Myocyte (in vitro differentiated cells): ENCODE results near the gene CDK17. TPM values are rescaled to one million over a fixed set of nuclear protein-coding genes. Genes with fewer than 3 reads are reported as not detected.
"Not testable (repeated sequence)": the region's sequence is repeated elsewhere in the genome, so short reads cannot be mapped to it uniquely, and the experiment has no call there.

Experiments
- DNase-seq: peaks from one replicate; pipeline ENCODE4 v3.0.0-alpha.2; 2012; ENCODE audit warnings: low read depth
- total RNA-seq: library from RNA; depleted of rRNA; stranded (reverse); fragments of >200 nt; gene quantifications from 2 replicates; pipeline ENCODE4 v1.2.3, GENCODE V29; 2014

The CDK17 gene
- total RNA-seq, 1 donor from 2014 or later = 73.5 TPM

DNA sequence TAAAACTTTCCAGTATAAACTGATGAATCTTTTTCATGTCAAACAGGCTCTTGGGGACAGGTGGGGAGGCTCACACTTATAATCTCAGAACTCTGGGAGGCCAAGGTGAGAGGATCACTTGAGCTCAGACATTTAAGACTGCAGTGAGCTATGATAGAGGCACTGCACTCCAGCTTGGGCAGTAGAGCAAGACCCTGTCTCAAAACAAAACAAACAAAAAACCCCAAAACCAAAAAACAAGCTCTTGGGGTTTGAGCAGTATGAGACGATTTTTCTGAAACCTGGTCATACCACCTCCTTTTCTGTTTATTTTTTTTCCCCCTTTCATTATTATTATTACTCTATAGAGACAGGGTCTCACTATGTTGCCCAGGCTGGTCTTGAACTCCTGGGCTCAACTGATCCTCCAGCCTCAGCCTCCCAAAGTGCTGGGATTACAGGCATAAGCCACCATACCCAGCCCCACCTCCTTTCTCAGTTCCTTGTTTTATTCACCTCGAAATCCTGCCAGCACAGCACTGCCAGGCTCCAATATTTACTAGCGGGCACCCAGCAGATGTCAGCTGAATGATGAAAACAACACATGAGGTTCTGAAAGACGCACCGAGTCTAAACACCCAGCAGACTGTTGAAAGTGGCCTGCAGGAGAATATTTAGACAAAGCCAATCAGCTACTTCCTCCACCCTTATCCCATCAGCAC lies 19.5 kb upstream of the CDK17 start:
- DNase-seq = no peak

DNA sequence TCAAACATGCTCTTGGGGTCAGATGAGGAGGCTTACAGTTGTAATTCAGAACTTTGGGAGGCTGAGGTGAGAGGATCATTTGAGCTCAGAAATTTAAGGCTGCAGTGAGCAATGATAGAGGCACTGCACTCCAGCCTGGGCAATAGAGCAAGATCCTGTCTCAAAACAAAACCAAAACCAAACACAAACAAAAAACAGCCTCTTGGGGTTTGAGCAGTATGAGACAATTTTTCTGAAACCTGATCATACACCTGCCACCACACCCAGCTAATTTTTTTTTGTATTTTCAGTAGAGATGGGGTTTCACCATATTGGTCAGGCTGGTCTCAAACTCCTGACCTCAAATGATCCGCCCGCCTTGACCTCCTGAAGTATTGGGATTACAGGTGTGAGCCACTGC lies 17.4 kb upstream of the CDK17 start:
- not testable (repeated sequence) for DNase-seq

GRCh38 chr12:96416033-96416799 lies 16.0 kb upstream of the CDK17 start:
- DNase-seq = no peak

DNA sequence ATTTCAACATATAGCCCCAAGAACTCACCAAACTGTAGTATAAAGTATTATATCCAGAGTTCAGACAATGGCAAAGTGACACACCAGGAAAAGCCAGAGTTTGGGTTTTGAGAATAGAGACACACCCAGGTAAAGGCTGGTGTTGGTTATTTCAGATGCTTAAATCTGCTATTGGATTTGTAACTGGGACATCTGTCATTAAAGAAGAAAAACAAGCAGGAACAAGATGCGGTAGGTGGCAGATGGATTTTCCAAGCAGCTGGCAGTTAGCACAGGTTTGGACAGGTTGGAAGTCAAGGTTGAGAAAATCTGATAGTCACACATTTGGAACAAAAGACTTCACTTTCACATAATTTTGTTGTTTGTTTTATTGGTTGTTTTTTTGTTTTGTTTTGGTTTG lies 14.4 kb upstream of the CDK17 start:
- no peak for DNase-seq

- DNase-seq = no peak
Observed at GRCh38 chr12:96412431-96412830, 12.2 kb upstream of the CDK17 start.

GRCh38 chr12:96409731-96410130 lies 9.5 kb upstream of the CDK17 start:
- no peak for DNase-seq

- no peak for DNase-seq
Observed at GRCh38 chr12:96408993-96409392, 8.8 kb upstream of the CDK17 start.

GRCh38 chr12:96407429-96408097 lies 7.3 kb upstream of the CDK17 start:
- DNase-seq = peak; percentile 77

- DNase-seq = no peak
Observed at GRCh38 chr12:96404696-96405095, 4.5 kb upstream of the CDK17 start.

DNA sequence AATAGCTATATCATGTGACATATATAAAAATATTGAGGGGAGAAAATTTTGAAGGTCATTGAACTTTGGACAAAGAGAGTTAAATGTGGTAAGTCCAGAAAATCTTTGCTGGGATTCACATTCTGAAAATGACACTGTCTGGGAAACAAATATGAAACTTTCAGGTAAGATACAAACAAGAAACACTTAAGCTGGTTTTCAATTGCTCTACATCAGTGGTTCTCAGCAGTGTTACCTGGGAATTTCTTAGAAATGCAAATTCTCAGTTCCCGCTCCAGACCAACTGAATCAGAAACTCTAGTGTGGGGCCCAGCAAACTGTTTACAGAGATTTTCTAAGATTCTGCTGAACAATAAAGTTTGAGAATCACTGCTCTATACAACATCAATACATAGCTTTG lies 3.6 kb upstream of the CDK17 start:
- DNase-seq = no peak

DNA sequence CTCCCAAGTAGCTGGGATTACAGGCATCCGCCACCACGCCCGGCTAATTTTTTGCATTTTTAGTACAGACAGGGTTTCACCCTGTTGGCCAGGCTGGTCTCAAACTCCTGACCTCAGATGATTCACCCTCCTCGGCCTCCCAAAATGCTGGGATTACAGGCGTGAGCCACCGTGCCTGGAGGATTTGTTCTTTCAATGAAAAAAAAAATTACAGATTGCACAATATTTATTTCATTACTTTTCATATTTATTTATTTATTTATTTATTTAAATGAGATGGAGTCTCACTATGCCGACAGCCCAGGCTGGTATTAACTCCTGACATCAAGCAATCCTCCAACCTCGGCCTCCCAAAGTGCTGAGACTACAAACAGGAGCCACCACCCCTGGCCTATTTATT lies 2.3 kb upstream of the CDK17 start:
- not testable (repeated sequence) for DNase-seq

DNA sequence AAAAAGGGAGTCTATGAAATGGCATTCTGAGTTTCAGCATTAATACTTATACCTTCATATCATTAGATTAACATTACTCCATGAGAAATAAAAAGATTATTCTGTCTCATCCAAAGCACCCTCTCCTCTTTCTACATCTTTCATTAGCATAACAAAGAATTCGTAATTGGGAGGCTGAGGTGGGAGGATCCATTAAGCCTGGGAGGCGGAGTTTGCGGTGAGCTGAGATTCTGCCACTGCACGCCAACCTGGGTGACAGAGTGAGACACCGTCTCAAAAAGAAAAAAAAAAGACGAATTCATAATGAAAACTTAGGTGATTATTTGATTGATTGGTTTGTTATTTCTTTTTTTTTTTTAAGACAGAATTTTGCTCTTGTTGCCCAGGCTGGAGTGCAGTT lies 1.8 kb upstream of the CDK17 start:
- no peak for DNase-seq

- peak; percentile 82 for DNase-seq
Observed at GRCh38 chr12:96401076-96401871, 1.0 kb upstream of the CDK17 start.

DNA sequence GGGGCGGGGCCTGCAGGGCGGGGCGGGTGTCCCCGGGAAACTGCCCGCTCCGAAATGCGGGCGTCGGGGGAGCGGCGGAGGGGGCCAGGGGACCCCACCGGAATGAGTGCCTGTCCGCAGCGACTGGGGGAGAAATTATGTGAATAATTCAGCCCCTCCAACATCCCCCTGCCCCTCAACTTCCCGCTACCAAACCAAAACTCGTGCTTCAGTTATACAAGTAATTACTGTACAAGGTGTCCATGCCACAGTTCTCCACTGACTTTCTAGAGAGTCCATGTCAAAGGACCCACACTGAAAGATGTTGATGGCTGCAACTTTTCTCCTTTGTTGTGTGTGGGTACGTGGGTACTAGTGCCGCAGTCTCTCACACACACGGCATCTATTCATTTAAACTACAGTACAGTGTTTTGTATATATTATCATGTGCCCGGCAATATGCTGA lies 414 bp upstream of the CDK17 start:
- DNase-seq = peak; percentile 51

- DNase-seq = peak; percentile 72
Observed at GRCh38 chr12:96399120-96399918, 920 bp downstream of the CDK17 start.

DNA sequence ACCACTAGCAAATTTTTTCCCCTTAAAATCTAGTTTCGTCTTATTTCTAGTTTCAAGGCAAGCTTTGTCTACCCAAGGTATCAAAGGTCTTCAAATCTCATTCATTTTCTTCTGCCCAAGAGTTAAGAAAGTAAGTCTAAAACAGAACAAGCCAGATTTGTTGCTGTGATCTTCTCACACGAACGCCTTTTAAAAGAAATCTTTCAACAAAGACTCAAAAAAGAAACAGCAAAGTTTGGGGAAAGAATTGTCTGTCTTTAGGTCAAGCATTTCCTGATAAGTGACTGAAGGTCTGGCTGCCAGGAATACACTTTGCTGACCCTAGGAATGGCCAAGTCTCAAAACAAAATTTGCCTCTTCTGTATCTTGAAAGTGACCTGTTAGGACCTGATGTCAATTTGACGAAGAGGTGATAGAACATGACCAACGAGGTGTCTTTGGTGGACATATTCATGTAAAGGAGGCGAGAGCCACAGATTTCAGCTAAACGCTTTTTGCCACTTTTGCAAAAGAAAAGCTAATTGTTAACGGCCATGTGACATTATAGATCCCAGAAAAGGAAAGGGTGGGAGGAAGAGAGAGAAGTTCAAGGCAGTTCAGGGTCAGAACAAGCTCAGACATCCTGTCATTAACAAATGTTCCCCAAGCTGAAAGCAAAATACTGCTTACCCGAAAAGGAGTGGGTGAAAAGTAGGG lies 1.7 kb downstream of the CDK17 start:
- no peak for DNase-seq

DNA sequence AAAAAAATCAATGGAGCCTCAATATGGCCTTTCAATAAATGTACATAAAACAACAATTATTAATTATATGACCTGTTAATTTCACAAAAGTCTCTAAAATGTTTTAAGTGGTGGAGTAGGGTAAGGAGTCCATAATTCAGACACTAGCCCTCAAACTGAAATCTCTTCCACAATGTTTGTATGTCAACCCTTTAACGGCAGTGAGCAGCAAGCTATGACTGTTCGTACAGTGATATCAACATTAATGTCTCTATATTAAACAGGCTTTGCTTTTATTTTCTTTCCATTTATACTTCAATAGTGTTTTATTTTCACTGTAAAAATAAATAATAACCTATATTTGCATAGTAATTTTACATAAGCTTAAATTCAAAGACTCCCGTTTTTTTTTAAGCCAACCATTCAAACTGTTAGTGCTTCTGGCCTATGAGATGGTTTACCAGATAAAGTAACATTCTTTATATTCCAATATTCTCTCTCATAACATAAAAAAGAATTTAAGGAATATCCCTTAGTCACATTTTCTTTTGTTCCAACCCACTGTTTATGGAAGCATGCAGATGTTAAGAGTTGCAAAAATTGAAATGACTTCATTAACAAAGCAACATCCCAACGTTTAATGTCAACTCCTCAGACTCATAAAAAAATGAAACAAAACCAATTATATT lies 2.3 kb downstream of the CDK17 start:
- DNase-seq = peak; percentile 20

GRCh38 chr12:96396914-96397313 lies 3.3 kb downstream of the CDK17 start:
- no peak for DNase-seq

DNA sequence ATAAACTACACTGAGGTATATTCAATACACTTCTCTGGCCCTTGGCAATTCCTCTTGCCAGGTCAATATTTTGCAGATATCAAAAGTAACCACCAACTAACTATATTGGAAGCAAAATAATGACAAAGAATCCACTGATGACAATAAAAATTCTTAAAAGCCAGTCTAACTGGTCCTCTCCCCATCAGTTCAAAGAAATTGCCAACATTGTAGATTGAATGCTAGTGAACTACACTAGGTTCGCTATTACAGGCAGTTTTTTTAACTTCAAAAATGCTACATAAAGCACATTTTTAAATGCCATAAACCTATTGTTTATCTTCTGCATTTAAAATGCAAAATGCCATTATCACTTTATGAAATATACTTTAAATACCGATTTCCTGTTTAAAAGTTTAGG lies 4.0 kb downstream of the CDK17 start:
- no peak for DNase-seq
